ENCODE measurements around the gene DMTF1. TPM values are rescaled to one million over a fixed set of nuclear protein-coding genes. Genes with fewer than 3 reads are reported as not detected.

DMTF1 gene
- total RNA-seq, 1 donor from 2014 or later = 40.8 TPM

- FAIRE-seq (no peak), DNase-seq (ENCODE audit: low read depth) (no peak)
- H3K27me3 ChIP-seq (ENCODE audit: control insufficient read depth, insufficient read depth, low read length) = no peaks in the 10 kb centered on the region
- TF ChIP-seq, protein P1, sequence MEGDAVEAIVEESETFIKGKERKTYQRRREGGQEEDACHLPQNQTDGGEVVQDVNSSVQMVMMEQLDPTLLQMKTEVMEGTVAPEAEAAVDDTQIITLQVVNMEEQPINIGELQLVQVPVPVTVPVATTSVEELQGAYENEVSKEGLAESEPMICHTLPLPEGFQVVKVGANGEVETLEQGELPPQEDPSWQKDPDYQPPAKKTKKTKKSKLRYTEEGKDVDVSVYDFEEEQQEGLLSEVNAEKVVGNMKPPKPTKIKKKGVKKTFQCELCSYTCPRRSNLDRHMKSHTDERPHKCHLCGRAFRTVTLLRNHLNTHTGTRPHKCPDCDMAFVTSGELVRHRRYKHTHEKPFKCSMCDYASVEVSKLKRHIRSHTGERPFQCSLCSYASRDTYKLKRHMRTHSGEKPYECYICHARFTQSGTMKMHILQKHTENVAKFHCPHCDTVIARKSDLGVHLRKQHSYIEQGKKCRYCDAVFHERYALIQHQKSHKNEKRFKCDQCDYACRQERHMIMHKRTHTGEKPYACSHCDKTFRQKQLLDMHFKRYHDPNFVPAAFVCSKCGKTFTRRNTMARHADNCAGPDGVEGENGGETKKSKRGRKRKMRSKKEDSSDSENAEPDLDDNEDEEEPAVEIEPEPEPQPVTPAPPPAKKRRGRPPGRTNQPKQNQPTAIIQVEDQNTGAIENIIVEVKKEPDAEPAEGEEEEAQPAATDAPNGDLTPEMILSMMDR (IDR thresholded peaks at IDR 0.05; ENCODE audit: insufficient read depth, low read length, severe bottlenecking) = no peak
- H3K36me3 ChIP-seq (ENCODE audit: control insufficient read depth, insufficient read depth, low read length) = no peaks in the 10 kb centered on the region
- no peak overlapping the region for H3K4me3 ChIP-seq (ENCODE audit: low read depth, low read length)
Observed at GRCh38 chr7:87154569-87154968, 2.3 kb downstream of the DMTF1 start.

- Histone ChIP-seq H3K36me3 (ENCODE audit: control insufficient read depth, insufficient read depth, low read length) (no peaks in the 10 kb centered on the region), H3K4me3 (ENCODE audit: low read depth, low read length) (no peak overlapping the region), H3K27me3 (ENCODE audit: control insufficient read depth, insufficient read depth, low read length) (no peaks in the 10 kb centered on the region)
- DNase-seq (ENCODE audit: low read depth) (no peak), FAIRE-seq (no peak)
- TF ChIP-seq, protein P1 (IDR thresholded peaks at IDR 0.05; ENCODE audit: insufficient read depth, low read length, severe bottlenecking) = no peak
Observed at GRCh38 chr7:87155788-87156187, 3.5 kb downstream of the DMTF1 start.

DNA sequence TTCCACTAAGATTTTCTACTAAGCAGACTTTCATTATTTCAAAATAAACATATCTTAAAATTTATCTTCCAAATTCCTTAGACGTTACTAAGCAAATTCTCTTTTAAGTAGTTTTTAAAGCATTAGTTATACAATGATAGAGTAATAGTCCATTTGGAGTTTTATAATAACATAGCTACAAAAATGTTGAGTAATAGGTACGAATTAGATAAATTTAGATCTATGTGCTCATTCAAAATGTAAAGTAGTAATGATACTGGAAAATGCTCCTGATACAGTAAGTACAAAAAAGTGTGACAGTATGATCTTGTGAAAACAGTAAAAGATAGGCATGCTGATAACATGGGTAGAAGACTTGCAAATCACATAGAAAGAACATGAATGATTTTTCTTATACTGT is 4.5 kb downstream of the DMTF1 start:
- TF ChIP-seq, protein P1 (IDR thresholded peaks at IDR 0.05; ENCODE audit: insufficient read depth, low read length, severe bottlenecking) = no peak
- no peak for FAIRE-seq

DNA sequence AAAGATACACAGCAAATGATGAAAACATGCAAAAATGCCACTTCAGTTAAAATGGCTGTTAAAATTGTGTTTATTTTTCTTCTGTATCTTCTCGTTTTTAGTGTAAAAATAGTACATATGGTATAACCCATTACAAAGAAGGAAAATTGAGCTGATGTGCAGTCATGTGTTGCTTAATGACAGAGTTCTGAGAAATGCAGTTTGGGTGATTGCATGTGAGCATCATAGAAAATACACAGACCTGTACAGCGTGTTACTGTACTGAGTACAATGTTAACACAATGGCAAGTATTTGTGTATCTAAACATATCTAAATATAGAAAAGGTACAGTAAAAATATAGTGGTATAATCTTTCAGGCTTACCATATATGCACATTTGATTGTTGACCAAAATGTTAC is 7.3 kb downstream of the DMTF1 start:
- no peak overlapping the region for H3K4me3 ChIP-seq (ENCODE audit: low read depth, low read length)
- H3K27me3 ChIP-seq (ENCODE audit: control insufficient read depth, insufficient read depth, low read length) = no peaks in the 10 kb centered on the region
- DNase-seq (ENCODE audit: low read depth) (no peak), FAIRE-seq (no peak)
- peaks cover 2% of the 10 kb centered on the region for H3K36me3 ChIP-seq (ENCODE audit: control insufficient read depth, insufficient read depth, low read length)
- TF ChIP-seq, protein P1 (IDR thresholded peaks at IDR 0.05; ENCODE audit: insufficient read depth, low read length, severe bottlenecking) = no peak

More for the DNA sequence above, 4.5 kb downstream of the DMTF1 start:
- DNase-seq (ENCODE audit: low read depth) = no peak
- H3K27me3 ChIP-seq (ENCODE audit: control insufficient read depth, insufficient read depth, low read length) = no peaks in the 10 kb centered on the region
- no peak overlapping the region for H3K4me3 ChIP-seq (ENCODE audit: low read depth, low read length)
- no peaks in the 10 kb centered on the region for H3K36me3 ChIP-seq (ENCODE audit: control insufficient read depth, insufficient read depth, low read length)

DNA sequence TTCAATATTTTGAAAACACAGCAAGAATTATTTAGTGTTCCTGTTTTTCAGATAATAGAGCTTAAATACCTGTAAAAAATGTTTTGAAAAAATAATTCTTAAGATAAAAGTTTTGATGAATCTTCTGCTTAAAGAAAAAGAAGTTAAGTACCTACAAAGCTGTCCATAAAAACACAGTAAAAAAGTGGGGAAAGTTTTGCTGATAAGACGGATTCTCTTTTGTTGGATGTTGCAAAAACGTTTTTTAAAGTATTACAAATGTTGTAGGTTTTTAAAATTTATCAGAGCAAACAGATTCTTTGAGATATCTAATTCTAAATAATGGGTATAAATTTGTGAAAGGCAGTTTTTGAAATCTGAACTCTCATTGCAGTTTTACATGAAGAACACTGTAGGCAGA is 12.2 kb downstream of the DMTF1 start:
- FAIRE-seq (no peak), DNase-seq (ENCODE audit: low read depth) (no peak)
- H3K36me3 ChIP-seq (ENCODE audit: control insufficient read depth, insufficient read depth, low read length) = peaks cover 6% of the 10 kb centered on the region
- no peaks in the 10 kb centered on the region for H3K27me3 ChIP-seq (ENCODE audit: control insufficient read depth, insufficient read depth, low read length)
- TF ChIP-seq, protein P1 (IDR thresholded peaks at IDR 0.05; ENCODE audit: insufficient read depth, low read length, severe bottlenecking) = no peak
- no peak overlapping the region for H3K4me3 ChIP-seq (ENCODE audit: low read depth, low read length)

GRCh38 chr7:87170828-87171227 is 18.6 kb downstream of the DMTF1 start:
- Histone ChIP-seq H3K36me3 (ENCODE audit: control insufficient read depth, insufficient read depth, low read length) (peaks cover 14% of the 10 kb centered on the region), H3K4me3 (ENCODE audit: low read depth, low read length) (no peak overlapping the region), H3K27me3 (ENCODE audit: control insufficient read depth, insufficient read depth, low read length) (no peaks in the 10 kb centered on the region)
- TF ChIP-seq, protein P1 (IDR thresholded peaks at IDR 0.05; ENCODE audit: insufficient read depth, low read length, severe bottlenecking) = no peak
- DNase-seq (ENCODE audit: low read depth) = no peak
- no peak for FAIRE-seq

Data from bronchial epithelial cell (primary cell).